NCI-H510A treated with DMSO at 0.1 percent for 48 hours (cell line): Measurements from ENCODE around the gene TUB.

Experiments used
- DNase-seq: peaks from one replicate; lab custom pipeline; 2025; lab: John Stamatoyannopoulos, UW

The TUB gene, protein sequence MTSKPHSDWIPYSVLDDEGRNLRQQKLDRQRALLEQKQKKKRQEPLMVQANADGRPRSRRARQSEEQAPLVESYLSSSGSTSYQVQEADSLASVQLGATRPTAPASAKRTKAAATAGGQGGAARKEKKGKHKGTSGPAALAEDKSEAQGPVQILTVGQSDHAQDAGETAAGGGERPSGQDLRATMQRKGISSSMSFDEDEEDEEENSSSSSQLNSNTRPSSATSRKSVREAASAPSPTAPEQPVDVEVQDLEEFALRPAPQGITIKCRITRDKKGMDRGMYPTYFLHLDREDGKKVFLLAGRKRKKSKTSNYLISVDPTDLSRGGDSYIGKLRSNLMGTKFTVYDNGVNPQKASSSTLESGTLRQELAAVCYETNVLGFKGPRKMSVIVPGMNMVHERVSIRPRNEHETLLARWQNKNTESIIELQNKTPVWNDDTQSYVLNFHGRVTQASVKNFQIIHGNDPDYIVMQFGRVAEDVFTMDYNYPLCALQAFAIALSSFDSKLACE

DNA sequence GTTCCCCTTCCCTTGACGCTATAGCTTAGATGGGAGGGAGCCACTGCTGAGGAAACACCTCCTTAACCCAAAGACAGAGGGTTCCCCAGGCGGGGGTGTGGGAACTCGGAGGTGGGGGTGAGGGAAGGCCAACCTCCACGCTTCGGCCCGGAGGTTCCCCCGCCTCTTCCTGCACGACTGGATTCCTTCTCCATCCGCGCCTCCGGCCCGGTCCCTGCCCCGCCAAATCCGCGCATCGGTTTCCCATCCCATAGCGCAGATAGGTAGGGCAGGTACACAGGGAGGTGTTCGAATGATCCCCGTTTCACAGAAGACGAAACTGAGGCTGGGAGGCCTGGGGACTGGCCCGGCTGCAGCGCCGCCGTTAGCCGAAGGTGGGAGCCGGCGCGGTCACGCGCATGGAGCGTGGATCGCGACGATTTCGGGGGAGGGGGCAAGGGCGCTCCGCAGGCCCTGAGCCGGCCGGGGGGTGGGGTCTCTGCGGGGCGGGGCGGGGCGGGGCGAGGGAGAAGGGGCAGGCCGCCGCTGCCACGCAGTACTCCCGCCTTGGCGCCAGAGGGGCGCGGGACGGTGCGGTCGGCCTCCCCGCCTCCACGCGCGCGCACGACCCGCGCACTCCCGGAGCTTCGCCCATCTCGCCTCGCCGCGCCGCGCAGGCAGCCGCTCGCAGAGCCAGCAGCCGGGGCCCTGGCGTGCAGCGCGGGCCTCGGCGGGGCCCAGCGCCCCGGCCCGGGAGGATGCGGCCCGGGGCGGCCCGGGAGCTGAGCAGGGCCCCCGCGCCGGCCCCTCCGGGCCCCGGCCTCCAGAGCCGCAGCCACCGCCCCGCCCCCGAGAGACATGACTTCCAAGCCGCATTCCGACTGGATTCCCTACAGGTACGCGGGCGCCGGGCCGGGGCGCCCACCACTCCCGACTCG lies at the start of gene TUB:
Gene TUB, plus strand, starts transcription at position 538 of the 917 bp plus-strand sequence. Its CDS starts 300 bp downstream, at position 838.
- DNase-seq = peak; percentile 2

DNA sequence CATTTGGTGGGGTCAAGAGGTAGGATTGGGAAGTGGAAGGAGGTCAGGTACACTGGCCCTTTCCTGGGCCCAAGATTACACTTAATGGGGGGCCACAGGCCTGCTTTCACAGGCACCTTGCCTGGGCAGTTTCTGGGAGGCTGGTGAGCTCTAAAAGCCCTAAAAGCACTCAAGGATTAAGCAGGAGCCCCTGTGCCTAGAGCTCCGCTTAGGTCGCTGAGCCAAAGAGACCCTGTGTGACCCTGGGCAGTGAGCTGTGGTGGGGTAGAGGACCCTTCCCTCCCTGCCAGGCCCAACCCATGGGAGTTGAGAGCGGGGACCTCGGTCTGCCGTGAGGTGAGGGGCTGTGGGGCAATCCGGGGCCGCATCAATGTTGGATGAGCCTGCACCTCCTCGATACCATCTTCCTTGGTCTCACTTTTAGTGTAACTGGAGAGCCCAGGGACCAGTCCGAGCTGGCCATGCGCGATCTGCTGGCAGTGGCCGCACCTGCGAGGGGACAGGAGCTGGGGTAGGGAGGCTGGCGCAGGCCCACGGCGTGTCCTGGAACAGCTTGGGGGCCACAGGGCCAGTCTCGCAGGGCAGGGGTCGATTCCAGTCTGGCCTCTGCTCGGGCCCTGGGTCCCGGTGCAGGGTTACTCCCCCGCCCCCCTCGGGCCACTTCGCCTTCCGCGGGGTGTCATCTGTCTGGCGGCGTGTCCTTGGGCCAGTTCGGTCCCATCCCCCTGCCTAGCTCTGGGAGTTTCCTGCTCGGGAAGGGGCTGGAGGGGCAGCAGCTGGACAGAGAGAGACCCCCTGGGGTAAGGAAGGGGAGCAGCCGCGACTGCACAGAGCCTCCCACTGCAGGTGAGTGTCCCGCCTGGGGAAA lies 49.5 kb upstream of the TUB start:
- no peak for DNase-seq

DNA sequence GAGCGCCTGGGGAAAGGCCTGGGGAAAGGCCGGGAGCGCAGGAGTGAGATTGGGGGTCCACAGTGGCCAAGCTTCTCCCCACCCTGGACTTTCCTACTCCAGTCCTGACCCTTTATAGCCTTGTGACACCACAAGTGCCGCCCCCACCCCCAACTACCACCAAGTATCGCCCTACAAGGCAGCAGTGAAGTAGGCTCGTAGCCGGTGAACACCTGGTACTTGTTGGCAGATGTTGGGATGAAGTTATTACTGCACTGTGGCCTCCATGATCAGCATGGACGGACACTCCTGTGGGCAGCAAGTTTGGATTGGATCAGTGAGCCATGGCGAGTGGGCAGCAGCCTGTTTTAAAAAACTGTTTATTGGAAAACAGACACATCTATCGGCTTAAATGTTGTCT lies 48.9 kb upstream of the TUB start:
- no peak for DNase-seq

DNA sequence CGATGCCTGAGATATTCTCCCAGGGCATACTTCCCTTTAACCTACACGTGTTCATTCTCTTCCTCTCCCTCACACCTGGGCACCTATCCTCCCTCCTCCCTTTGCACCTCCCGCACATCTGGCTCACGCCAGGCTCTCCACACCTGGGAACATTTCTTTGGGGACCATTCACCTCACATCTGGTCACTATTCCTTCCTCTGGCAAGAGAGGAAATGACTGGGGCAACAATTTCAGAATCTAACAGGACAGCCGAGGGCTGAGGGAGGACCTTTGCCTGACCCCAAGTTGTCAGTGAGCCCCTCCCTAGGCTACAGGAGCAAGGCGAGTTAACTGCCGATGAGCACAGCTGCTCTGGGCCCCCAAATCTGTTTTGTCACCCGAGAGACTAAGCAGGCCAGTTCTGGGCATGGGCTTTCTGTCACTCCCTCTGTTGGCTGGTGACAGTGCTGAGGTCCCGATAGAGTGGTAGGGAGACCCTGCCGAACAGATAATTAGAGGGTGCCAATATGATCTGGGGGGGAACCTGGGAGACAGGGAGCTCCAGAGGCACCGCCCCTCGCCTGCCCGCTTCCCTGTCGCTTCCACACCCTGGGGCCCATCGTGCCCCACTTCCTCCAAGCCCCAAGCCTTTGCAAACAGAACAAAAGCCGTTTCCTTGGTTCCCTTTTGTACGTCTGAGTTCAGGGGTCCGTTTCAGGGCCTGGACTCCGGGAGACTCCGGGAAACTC lies 48.3 kb upstream of the TUB start:
- DNase-seq = no peak

DNA sequence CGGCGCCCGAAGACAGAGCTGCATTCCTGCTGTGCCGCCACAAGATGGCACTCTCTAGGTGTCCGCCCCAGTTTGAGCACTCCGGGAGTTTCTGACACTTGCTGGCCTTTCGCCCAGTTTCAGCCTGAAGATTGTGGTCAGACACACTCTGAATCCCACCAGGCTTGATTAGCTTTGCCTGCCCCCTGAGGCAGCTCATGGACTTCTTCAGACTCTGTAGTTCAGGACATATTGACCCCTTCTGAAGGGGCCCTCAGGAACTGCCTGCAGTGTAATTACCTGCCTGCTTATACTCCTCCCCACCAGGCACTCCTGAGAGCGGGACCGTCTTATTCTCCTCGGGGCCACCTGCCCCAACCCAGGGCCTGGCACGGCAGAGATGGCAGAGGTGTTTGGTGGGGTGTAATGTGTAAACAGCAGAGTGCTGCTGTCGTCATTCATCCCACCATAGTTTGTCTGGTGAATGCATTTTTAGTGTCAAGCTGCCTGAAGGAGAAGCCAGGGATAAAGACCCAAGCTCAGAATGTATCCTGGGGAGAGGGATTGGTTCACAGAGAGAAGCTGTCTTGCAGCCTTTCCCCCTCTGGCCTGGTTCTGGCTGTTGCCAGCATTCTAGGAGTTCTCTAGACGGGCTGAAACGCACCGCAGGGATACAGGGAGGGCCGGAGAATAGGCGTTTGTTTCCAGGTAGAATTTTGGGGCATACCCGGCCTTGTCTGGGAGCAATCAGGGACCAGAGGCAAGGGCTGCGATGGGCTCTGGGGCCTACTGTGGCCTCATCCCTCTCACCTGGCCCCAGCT lies 47.5 kb upstream of the TUB start:
- peak; percentile 11 for DNase-seq

DNA sequence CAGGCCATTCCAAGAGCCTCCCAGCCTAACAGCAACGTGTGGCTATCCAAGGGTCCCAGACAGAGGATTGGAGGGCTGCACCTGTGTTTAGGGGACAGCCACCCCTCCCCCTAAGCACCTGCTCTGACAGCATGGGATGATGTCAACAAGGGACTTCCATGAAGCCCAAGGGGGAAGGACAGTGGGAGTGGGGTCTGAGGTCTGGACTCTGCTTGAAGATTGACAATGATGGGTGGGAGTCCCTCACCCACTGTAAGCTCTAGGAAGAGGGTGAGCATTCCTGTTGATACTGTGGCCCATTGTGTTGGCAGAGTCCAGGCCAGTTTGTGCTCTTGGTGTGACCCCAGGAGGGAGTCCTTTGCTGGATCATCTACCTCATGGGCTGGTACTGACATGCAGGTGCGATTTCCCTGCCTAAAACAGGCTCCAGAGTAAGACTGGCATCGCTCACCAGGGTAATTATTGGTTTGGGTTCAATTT lies 46.9 kb upstream of the TUB start:
- no peak for DNase-seq

DNA sequence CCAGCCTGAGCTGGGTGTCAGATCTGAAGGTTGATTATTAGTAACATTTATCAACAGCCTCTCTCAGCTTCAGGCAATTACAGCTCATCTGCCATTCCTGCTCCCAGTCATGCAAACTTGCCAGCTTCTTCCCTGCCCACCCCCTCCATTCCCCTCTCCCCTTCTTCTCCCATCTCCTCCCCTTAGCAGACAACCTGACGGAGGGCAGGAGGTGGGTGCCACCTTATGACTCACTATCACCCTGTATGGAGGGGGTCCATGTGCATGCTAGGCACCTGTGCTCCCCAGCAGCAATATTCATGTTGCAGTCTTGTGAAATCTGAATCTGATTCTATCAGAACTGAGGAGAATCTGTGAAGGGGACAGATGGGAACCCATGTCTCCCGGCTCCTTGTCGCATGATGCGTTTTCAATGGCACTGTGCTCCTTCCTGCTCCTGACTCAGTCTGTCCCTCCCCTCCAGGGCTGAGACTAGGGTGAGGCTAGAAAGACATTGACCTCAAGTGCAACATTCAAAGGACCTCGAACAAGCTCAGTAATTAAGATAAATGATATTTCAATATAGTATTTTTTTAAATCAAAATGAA lies 46.3 kb upstream of the TUB start:
- DNase-seq = no peak

DNA sequence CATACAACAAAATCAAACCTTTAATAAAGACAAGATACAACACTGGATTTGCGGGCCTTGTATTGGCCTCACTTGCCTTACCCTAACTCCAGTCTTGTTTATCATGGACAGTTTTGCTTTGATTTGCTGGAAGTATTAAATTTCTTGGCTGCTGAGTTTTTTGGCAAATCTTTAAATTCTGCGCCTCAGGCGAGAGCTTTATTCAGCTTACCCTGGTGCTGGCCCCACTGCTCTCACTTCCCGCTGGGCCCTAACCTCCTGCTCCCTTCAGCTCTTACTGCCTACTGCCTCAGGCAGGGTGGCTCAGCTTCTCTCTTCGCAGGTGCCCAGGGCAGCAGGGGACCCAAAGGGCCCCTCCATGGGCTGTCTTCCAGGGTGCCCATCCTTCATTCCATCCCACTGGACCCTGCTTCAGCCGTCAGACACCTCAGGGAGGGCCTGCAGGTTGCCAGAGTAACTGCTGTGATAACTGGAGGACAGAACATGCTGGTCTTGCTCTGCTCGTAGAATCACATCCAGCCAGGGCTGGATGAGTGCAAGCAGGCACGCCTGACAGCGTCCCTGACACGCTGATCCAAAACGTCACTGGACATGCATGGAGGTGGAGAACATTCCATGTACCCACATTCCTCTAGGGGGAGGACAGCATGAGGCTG lies 45.7 kb upstream of the TUB start:
- no peak for DNase-seq

DNA sequence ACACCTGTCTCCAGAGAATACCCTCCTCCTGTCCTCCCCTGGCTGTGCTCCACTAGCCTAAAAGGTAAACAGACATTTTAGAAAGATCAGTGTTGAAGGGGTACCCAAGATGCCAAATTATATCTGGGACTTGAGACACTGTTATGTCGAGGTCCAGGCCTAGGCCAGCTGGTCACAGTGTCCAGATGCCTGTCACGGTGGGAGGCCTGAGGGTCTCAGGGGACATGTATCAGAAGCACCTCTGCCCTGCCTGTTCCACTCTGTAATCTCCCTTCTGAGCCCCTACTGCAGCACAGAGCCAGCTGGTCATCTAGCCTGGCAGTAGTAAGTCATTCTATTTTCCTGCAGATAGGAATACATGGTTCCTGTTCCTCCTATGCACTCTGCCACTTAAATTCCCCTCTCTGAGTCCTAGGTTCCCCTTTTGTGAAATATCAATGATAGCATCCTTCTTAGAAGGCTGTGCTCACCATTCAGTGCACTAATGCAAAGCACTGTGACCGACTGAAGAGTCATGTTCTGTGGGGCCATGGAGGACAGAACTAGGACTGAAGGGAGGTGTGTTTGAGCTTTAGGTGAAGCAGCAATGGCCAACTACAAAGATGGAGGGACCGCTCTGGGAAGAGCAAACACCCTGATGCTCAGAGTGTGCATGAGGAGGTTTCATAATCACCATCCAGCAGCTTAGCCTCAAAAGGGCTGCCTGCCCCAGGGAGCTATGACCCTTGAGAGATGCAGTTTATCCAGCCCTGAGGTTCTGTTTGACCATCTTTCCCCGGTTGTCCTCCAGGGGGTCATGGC lies 44.8 kb upstream of the TUB start:
- DNase-seq = no peak

DNA sequence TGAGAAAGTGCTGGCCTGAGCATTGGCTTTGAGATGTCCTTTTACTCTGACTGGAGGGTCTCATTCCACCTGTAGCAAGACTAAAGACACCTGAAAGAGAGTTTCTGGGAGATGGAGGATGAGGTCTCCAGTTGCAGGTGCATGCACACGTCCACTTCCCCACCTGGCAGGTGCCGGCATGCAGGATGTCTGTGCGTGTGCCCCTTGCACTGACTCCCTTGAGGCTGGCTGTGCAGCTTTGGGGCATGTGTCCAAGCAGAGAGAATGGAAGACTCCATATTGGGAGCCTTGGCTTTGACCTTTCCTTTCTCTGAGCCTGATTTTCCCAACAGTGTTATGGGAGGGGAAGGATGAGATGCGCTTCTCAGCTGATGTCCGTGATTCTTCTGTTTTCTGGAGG lies 44.0 kb upstream of the TUB start:
- DNase-seq = no peak

DNA sequence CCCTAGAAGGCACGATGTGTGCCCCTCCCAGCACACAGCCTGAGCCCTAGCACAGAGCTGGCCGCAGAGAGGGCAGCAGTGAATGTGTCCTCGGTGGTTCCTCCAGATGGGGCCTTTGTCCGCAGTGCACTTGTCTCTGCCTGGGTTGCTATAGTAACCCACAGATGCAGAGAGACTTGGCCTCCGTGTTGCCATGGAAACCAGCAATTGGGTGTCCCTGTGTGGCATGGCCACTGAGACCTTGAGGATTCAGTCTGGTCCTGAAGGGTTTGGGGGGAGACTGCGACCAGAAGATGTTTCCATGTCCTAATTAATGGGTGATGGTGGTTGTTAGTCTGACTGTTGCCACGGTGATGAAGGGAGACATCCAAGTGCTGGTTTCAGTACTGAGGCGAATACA lies 42.6 kb upstream of the TUB start:
- no peak for DNase-seq

DNA sequence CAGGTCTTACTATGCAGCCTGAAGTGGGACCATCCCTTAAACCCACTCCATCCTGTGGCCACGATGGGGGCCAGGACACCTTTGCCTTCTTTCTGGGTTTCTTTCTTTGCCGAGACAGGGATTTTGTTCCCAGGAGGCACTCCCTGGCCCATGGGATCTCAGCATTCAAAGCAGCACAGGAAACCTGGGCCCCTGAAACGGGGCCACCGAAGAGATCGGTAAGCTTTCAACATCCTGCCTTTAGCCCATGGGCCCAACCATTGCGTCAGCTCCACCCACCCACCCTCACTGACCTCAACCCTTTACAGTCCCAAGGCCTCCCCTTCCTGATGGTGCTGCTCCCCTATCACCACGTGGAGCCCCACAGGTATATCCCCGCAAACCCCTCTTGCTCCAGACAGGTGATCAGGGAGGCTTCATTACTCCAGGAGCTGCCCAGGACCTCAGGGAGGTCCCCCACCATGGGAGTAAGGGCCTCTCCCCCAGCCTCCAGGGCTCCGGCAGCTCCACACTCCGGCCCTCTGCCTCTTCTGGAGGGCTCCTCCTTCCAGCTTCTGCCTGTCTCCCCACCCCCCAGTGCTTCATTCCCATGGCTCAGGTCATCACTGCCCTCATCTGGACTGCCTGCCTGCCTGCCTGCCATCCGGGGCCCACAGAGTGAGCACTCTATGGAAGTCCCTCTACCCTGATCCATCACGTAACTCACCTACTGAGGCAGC lies 42.0 kb upstream of the TUB start:
- no peak for DNase-seq

DNA sequence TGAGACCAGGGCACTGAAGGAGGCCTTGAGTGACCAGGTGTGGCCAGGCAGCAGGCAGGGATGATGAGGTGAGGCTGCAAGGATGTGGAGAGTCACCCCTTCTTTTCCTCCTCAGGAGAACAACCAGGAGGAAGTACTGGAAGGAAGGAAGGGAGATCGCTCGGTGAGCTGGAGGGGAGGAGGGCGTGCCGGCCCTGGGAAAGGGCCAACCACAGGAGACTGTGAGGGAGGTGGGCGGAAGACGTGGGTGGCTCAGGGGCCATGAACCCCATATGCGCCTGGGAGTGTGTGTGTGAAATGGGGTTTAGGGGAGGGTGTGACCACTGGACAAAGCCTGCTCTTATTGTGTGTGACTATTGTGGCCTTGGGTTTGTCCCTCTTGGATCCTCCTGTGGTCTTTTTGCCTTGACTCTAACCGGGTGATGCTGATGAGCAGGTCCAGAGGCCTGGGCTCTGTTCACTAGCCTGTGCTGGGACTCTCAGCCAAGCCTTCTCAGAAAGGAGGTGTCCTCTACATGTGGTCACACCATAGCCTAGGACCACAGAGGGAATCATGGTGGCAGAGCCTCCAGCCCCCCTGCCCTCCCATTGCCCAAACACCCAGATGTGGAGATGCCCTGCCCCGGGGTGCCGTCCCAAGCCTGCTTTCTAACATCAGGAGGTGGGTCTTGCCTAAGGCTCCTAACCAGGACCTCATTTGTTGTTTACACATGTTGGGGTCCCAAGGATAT lies 41.3 kb upstream of the TUB start:
- DNase-seq = no peak

DNA sequence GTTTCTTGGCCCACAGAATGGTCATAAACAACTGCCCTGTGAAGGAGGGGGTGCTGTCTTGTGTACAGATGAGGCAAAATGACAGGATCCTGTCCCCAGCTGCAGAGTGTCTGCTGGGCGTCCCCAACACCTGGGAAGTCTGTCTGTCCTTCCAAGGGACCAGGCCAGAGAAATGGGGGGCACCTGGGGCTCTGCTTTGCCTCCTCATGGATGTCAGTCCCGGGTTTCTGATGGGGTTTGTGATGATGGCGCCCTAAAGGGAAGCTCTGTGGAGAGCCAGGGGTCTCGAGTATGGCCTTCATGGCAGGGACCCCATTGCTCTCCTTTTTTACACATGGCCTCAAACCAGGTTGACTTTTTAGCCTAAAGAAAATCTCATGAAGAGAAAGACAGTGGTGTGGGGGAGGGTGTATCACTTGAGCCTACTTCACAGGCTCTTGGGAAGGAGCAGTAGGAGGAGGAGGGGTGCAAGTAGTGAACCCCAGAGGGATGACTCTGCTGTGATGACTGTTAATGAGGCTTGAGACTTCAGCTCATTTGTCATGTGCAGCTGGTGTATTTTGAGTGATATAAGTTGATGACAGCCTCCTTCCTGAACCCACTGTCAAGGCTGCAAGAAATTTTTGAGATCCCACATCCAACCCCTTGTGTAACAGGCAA lies 40.6 kb upstream of the TUB start:
- DNase-seq = no peak

DNA sequence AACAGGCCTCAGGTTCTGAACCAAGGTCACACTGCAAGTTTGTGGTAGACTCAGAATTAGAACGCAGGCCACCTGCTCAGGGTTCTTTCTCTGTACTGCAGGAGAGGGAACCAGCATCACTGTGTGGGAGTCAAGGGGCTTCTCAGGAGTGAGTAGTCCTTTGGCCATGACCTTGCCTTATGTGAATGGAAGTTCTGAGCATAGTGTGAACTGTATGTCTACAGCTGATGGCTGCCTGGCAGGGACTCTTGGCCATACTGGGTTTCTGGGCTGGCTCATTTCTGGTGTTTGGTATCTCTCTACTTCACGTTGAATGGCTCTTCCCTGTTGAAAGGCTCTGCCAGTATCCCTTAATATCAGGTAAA lies 40.1 kb upstream of the TUB start:
- no peak for DNase-seq

DNA sequence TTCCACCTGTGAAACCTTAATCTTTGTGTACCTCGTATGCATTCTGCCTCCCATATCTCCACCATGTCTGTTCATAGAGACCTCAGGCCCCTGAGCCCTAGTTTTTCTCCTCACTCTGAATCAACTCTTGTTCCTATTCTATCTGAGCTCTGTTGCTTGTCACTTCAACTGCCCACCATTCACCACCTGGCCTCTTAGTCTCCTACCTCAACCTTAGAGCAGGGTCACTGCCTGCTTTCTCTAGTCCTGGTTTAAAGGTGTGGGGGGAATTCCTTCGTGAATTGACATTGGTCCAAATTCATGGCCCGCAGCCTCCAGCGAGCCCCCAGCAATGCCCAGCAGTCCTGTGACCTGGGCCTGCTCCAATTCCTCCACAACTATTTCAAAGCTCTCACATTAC lies 39.4 kb upstream of the TUB start:
- DNase-seq = no peak

DNA sequence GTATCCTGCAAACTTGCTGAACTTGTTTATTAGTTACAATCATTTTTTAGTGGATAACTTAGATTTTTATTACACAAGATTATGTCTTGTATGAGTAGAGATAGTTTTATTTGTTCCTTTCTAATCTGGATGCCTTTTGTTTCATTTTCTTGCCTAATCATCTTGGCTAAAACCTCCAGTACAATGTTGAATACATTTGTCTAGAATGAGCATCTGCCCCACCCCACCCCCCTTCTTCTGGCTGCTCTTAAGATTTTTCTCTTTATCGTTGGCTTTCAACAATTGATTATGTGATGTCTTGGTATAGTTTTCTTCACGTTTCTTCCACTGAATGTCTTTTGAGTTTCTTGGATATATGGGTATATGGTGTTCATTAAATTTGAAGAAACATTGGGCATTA lies 37.3 kb upstream of the TUB start:
- DNase-seq = no peak
